Body of pancreas (tissue), 4 donors: Measurements from ENCODE around the gene RAB11FIP4.

ENCODE experiments used
- CTCF ChIP-seq, 7 experiments: fragments of 450-650 bp in 4 of 7; fragments of 200-600 bp in 3 of 7; sonication (generic) in 3 of 7; IDR thresholded peaks; one replicate each; pipeline ENCODE4 v1.5.1; 2016 to 2019; ENCODE audit warnings: antibody characterized with exemption in 7 of 7
- POLR2A ChIP-seq, 3 donors: fragments of 450-650 bp; IDR thresholded peaks; one replicate each; pipeline ENCODE4 v1.6.1; 2016; ENCODE audit warnings: antibody characterized with exemption in 3 of 3, mild to moderate bottlenecking in 2 of 3

GRCh38 chr17:31386542-31387075 lies 4.9 kb upstream of the RAB11FIP4 start:
- TF ChIP-seq CTCF (IDR thresholded peaks at IDR 0.05) (no peak), POLR2A (IDR thresholded peaks at IDR 0.05) (no peak)
